AG10803 (cell line): ENCODE results near the gene BLTP2.

Experiments
- DNase-seq: peaks from one replicate; pipeline ENCODE4 v3.0.0; 2010; ENCODE audit warnings: low read depth
- H3K4me3 ChIP-seq: 2 replicates; pipeline ENCODE4 v1.5.1; 2011; ENCODE audit warnings: mild to moderate bottlenecking, low read length, control low read depth
- CTCF ChIP-seq: conservative IDR thresholded peaks from 2 replicates; pipeline ENCODE4 v1.5.1; 2011; ENCODE audit warnings: mild to moderate bottlenecking, low read length, control low read depth, inconsistent platforms

BLTP2 gene

DNA sequence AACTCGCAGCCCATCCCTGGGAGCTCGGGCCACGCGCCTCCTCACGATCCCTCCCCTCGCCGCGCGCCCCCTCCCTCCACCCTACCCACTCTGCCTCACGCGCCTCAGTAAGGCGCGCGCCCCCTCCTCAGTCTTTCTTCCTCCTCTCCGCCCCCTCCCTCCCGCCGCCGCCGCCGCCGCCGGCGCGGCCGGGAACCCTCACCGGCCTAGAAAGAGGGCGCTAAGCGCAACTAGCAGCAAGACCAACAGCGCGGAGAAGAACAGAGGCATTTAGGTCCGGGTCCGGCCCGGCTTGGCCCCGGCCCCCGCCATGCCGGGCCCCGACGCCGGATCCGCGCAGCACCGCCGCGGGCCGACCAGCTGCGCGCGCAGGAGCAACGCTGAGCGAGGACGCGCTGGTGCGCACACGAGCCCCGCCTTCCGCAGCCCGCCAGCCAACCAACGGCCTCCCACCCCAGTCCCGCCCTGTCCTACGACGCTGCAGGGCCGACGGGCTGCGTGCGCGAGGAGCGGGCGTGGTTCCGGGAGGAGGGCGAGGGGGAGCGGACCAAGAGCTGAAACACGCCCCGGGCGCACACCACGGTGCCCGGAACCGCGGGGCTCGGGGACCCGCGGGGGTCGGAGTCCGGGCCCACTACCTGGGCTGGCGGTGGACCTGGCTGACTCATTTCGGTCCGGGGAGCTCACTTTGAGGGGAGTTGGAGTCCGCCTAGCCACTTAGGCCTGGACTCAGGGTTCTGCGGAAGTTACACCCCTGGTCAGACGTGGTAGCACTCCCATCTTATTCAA lies at the start of gene BLTP2:
Gene BLTP2, minus strand, starts transcription at position 372 of the 789 bp plus-strand sequence. Its CDS starts 102 bp downstream, at position 270.
- peak within 1 kb of the TSS; percentile 96 for H3K4me3 ChIP-seq
- TF ChIP-seq CTCF, result no peak; the same call in 1 of the 2 replicates
- peak; percentile 94 for DNase-seq

DNA sequence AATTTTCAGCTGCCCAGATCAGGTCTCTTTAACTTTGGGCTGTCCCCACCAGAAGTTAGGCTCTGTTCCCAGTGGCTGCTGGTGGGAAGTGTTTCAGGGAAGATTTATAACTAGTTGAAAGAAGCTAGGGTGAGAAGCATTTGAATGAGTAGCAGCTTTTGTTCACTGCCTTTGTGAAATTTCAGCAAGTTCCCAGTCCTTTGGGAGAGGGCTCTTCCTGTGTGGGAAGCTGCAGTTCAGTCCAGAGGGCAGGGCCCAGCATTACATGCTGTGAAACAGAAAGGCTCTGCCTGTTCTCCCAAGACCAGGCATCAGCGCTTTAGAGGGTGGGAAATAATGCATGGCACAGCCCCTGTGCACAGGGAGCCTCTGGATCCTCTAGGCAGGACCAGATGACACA lies 48.9 kb upstream of the BLTP2 start:
- no peak for DNase-seq
- TF ChIP-seq CTCF, result no peak

GRCh38 chr17:28689011-28689410 lies 44.1 kb upstream of the BLTP2 start:
- no peak for TF ChIP-seq CTCF
- H3K4me3 ChIP-seq, result no peak overlapping the region
- no peak for DNase-seq

More for the DNA sequence above, 48.9 kb upstream of the BLTP2 start:
- no peak overlapping the region for H3K4me3 ChIP-seq

GRCh38 chr17:28688481-28688880 lies 43.5 kb upstream of the BLTP2 start:
- no peak for DNase-seq
- TF ChIP-seq CTCF, result no peak
- H3K4me3 ChIP-seq, result no peak overlapping the region

DNA sequence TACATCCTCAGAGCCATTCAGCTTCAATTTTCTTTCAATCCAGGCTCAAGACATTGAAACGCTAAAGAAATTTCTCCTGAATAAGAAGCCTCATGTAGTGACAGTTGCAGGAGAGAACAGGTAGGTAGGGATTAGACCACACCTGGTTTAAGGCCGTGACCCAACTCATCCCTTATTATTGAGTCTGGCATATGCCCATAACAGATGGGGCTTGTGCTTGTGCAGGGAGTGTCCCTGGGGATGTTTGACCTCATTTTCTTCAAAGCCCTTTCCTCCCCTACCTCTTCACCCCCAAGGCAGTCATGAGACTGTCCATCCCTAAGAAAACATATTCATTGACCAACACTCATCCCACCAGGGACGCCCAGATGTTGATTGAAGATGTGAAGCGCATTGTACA lies 41.3 kb upstream of the BLTP2 start:
- no peak overlapping the region for H3K4me3 ChIP-seq
- no peak for DNase-seq
- TF ChIP-seq CTCF, result no peak

DNA sequence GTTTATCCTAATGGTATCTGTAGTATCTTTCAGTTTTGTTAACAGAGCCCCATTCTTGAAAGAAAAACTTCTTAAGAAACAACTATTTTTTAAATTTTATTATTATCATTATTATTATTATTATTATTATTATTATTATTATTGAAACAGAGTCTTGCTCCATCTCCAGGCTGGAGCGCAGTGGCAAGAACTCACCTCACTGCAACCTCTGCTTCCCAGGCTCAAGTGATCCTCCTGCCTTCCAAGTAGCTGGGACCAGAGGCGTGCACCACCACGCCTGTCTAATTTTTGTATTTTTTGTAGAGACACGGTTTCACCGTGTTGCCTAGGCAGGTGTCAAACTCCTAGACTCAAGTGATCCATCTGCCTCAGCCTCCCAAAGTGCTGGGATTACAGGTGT lies 40.4 kb upstream of the BLTP2 start:
- no peak overlapping the region for H3K4me3 ChIP-seq
- no peak for DNase-seq
- TF ChIP-seq CTCF, result no peak

- peak; percentile 55 for DNase-seq
- H3K4me3 ChIP-seq, result no peak overlapping the region
- 0 out of 2 replicates have a peak, but pooled peaks have one; percentile 6 for TF ChIP-seq CTCF
These were observed 40.0 kb upstream of the BLTP2 start for GRCh38 chr17:28684963-28685362.
